Gastrocnemius medialis (tissue), 4 donors: ENCODE measurements around the gene KHDC3L. TPM values are rescaled to one million over a fixed set of nuclear protein-coding genes. Genes with fewer than 3 reads are reported as not detected.
"Not testable (repeated sequence)": the region's sequence is repeated elsewhere in the genome, so short reads cannot be mapped to it uniquely, and the experiment has no call there.

ENCODE experiments used
- ATAC-seq, 2 donors: fragments of 150-250 bp; one replicate each; pipeline ENCODE4 v1.9.1; 2016
- DNase-seq, 2 donors: peaks; one replicate each; pipeline ENCODE4 v3.0.0-alpha.2; 2019
- H3K27ac ChIP-seq, 4 donors: fragments of 200-600 bp; sonication (generic); 1 replicate in 1 of 4; 2 replicates in 3 of 4; pipeline ENCODE4 v1.5.1; 2016 to 2018; ENCODE audit warnings: mild to moderate bottlenecking in 2 of 4, moderate library complexity in 1 of 4
- H3K27me3 ChIP-seq, 3 donors: fragments of 200-600 bp; sonication (generic) in 2 of 3; 1 replicate in 1 of 3; 2 replicates in 2 of 3; pipeline versions ENCODE4 v1.5.1 to v1.6.0; 2016 to 2019; ENCODE audit warnings: mild to moderate bottlenecking in 1 of 3, moderate library complexity in 1 of 3
- H3K36me3 ChIP-seq, 2 donors: fragments of 200-600 bp; sonication (generic) in 1 of 2; one replicate each; pipeline ENCODE4 v1.5.1; 2017 to 2018
- H3K4me1 ChIP-seq, 2 donors: fragments of 200-600 bp; sonication (generic) in 1 of 2; one replicate each; pipeline ENCODE4 v1.5.1; 2016 to 2017; ENCODE audit warnings: mild to moderate bottlenecking in 2 of 2
- H3K4me3 ChIP-seq, 4 donors: fragments of 200-600 bp; sonication (generic) in 3 of 4; 1 replicate in 1 of 4; 2 replicates in 3 of 4; pipeline ENCODE4 v1.5.1; 2016 to 2019; ENCODE audit warnings: mild to moderate bottlenecking in 2 of 4
- H3K9me3 ChIP-seq, 3 donors: fragments of 200-600 bp; sonication (generic) in 2 of 3; 1 replicate in 1 of 3; 2 replicates in 2 of 3; pipeline ENCODE4 v1.5.1; 2016 to 2019
- POLR2A ChIP-seq, 2 donors: fragments of 450-650 bp; IDR thresholded peaks; one replicate each; pipeline ENCODE4 v1.6.1; 2017; ENCODE audit warnings: antibody characterized with exemption in 2 of 2, mild to moderate bottlenecking in 2 of 2, moderate library complexity in 2 of 2
- in situ Hi-C, 4 donors: fragments of 200-750 bp; cut with MboI; loops; one replicate each; pipeline versions ENCODE4 v1.15.0 to v1.8.0; 2017; ENCODE audit warnings: low sequenced_read_pairs in 4 of 4
- intact Hi-C: fragments of 100-400 bp; cut with DNase I; formaldehyde crosslinking; loops from one replicate; pipeline ENCODE4 v1.15.1; 2023; ENCODE audit warnings: low total_unique reads
- total RNA-seq, 4 donors: library from RNA; depleted of rRNA; stranded (reverse); fragments of >200 nt; gene quantifications; one replicate each; pipeline versions ENCODE4 v1.1.0 to v1.2.3, GENCODE V29; 2016
- TF ChIP-seq, protein P1 (sequence below), 5 experiments: fragments of 450-650 bp in 3 of 5; fragments of 200-600 bp in 2 of 5; sonication (generic) in 2 of 5; IDR thresholded peaks in 4 of 5; conservative IDR thresholded peaks in 1 of 5; 1 replicate in 4 of 5; 2 replicates in 1 of 5; pipeline ENCODE4 v1.5.1; 2016 to 2019; ENCODE audit warnings: antibody characterized with exemption in 5 of 5, mild to moderate bottlenecking in 3 of 5, moderate library complexity in 3 of 5

The KHDC3L gene
- total RNA-seq, 4 donors from 2014 or later: not detected

GRCh38 chr6:73371984-73372383 is 9.5 kb downstream of the KHDC3L start:
- intact Hi-C loops (no loop called here), in situ Hi-C loops (no loop called here)
- no peaks in the 10 kb centered on the region for H3K27me3 ChIP-seq
- no peaks in the 10 kb centered on the region for H3K36me3 ChIP-seq
- H3K27ac ChIP-seq: no peak overlapping the region
- TF ChIP-seq, protein P1, sequence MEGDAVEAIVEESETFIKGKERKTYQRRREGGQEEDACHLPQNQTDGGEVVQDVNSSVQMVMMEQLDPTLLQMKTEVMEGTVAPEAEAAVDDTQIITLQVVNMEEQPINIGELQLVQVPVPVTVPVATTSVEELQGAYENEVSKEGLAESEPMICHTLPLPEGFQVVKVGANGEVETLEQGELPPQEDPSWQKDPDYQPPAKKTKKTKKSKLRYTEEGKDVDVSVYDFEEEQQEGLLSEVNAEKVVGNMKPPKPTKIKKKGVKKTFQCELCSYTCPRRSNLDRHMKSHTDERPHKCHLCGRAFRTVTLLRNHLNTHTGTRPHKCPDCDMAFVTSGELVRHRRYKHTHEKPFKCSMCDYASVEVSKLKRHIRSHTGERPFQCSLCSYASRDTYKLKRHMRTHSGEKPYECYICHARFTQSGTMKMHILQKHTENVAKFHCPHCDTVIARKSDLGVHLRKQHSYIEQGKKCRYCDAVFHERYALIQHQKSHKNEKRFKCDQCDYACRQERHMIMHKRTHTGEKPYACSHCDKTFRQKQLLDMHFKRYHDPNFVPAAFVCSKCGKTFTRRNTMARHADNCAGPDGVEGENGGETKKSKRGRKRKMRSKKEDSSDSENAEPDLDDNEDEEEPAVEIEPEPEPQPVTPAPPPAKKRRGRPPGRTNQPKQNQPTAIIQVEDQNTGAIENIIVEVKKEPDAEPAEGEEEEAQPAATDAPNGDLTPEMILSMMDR (IDR thresholded peaks at IDR 0.05 in 4 of 5, conservative IDR thresholded peaks at IDR 0.05 in 1 of 5): no peak
- no peak for TF ChIP-seq POLR2A (IDR thresholded peaks at IDR 0.05)
- no peaks in the 10 kb centered on the region for H3K9me3 ChIP-seq
- ATAC-seq: no peak
- H3K4me3 ChIP-seq: no peak overlapping the region
- DNase-seq: no peak
- no peaks in the 10 kb centered on the region for H3K4me1 ChIP-seq

DNA sequence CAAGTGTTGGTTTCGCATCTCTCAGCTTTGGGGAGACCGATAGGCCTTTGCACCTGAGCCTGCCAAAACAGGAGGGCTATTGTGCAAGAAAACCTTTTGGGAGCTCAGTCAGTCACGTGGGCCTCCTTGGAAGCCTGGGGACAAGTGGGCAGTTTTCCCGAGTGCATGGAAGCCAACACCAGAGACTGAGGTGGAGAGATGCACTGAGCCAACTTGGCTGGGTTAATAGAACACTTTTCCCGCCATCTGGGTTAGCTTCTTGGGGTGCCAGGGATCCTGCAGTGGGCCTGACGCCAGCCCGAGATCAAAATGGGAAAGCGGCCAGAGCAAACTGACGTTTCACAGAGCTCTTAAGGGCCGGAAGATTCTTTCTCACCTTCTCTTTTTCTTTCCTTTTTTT is 10.1 kb downstream of the KHDC3L start:
- TF ChIP-seq POLR2A (IDR thresholded peaks at IDR 0.05): no peak
- TF ChIP-seq, protein P1 (IDR thresholded peaks at IDR 0.05 in 4 of 5, conservative IDR thresholded peaks at IDR 0.05 in 1 of 5): no peak
- no peak overlapping the region for H3K4me3 ChIP-seq
- DNase-seq (no peak), ATAC-seq (no peak)
- H3K4me1 ChIP-seq: no peaks in the 10 kb centered on the region
- in situ Hi-C loops (no loop called here), intact Hi-C loops (no loop called here)
- H3K36me3 ChIP-seq: no peaks in the 10 kb centered on the region
- no peaks in the 10 kb centered on the region for H3K9me3 ChIP-seq
- H3K27ac ChIP-seq: no peak overlapping the region
- H3K27me3 ChIP-seq: no peaks in the 10 kb centered on the region

GRCh38 chr6:73375216-73375615 is 12.8 kb downstream of the KHDC3L start:
- Histone ChIP-seq H3K27me3 (no peaks in the 10 kb centered on the region), H3K9me3 (no peaks in the 10 kb centered on the region), H3K4me1 (no peaks in the 10 kb centered on the region), H3K36me3 (no peaks in the 10 kb centered on the region), H3K27ac (no peak overlapping the region), H3K4me3 (no peak overlapping the region)
- DNase-seq (no peak), ATAC-seq (no peak)
- TF ChIP-seq POLR2A (IDR thresholded peaks at IDR 0.05): no peak
- TF ChIP-seq, protein P1 (IDR thresholded peaks at IDR 0.05 in 4 of 5, conservative IDR thresholded peaks at IDR 0.05 in 1 of 5): no peak
- intact Hi-C loops (no loop called here), in situ Hi-C loops (no loop called here)

GRCh38 chr6:73377225-73377624 is 14.8 kb downstream of the KHDC3L start:
- no peaks in the 10 kb centered on the region for H3K27me3 ChIP-seq
- no peaks in the 10 kb centered on the region for H3K9me3 ChIP-seq
- no peak for DNase-seq
- intact Hi-C loops: no loop called here
- H3K4me3 ChIP-seq: no peak overlapping the region
- H3K4me1 ChIP-seq: no peaks in the 10 kb centered on the region
- ATAC-seq: no peak
- H3K27ac ChIP-seq: no peak overlapping the region
- TF ChIP-seq, protein P1 (IDR thresholded peaks at IDR 0.05 in 4 of 5, conservative IDR thresholded peaks at IDR 0.05 in 1 of 5): no peak
- no peak for TF ChIP-seq POLR2A (IDR thresholded peaks at IDR 0.05)
- in situ Hi-C loops: no loop called here
- H3K36me3 ChIP-seq: no peaks in the 10 kb centered on the region

- H3K4me1 ChIP-seq, ATAC-seq, DNase-seq, H3K4me3 ChIP-seq, in situ Hi-C loops, intact Hi-C loops, H3K9me3 ChIP-seq, H3K36me3 ChIP-seq, H3K27ac ChIP-seq, H3K27me3 ChIP-seq: not testable (repeated sequence)
Measured at GRCh38 chr6:73381531-73381930, 19.1 kb downstream of the KHDC3L start.
